MM.1S (cell line): ENCODE results near the gene KDSR.

ENCODE experiments used
- DNase-seq: peaks from one replicate; pipeline ENCODE4 v3.0.0-alpha.2; 2015
- H2AFZ ChIP-seq: fragments of 300-600 bp; sonication (generic); 2 replicates; pipeline ENCODE4 v1.6.0; 2016; ENCODE audit warnings: antibody characterized with exemption, low read length
- H3F3A ChIP-seq: fragments of 300-600 bp; sonication (generic); 2 replicates; pipeline ENCODE4 v1.6.1; 2016; ENCODE audit warnings: mild to moderate bottlenecking, antibody characterized with exemption, low read length, moderate library complexity, mixed read lengths; ENCODE audit not compliant: insufficient read depth
- H3K27ac ChIP-seq: fragments of 300-600 bp; sonication (generic); 2 replicates; pipeline ENCODE4 v1.5.1; 2016; ENCODE audit warnings: mild to moderate bottlenecking, low read length
- H3K27me3 ChIP-seq: fragments of 300-600 bp; sonication (generic); replicated peaks from 2 replicates; pipeline ENCODE4 v1.6.0; 2016; ENCODE audit warnings: low read length; ENCODE audit not compliant: insufficient read depth
- H3K36me3 ChIP-seq: fragments of 300-600 bp; sonication (generic); replicated peaks from 2 replicates; pipeline ENCODE4 v1.6.1; 2016; ENCODE audit warnings: mild to moderate bottlenecking, low read length, mixed read lengths; ENCODE audit not compliant: insufficient read depth
- H3K4me1 ChIP-seq: fragments of 300-600 bp; sonication (generic); 2 replicates; pipeline ENCODE4 v1.6.1; 2016; ENCODE audit warnings: low read length, mixed read lengths
- H3K4me2 ChIP-seq: fragments of 300-600 bp; sonication (generic); 2 replicates; pipeline ENCODE4 v1.6.0; 2016; ENCODE audit warnings: low read depth, low read length
- H3K4me3 ChIP-seq: fragments of 300-600 bp; sonication (generic); 2 replicates; pipeline ENCODE4 v1.5.1; 2016; ENCODE audit warnings: low read length, mixed read lengths
- H3K79me2 ChIP-seq: fragments of 300-600 bp; sonication (generic); 2 replicates; pipeline ENCODE4 v1.6.1; 2016; ENCODE audit warnings: mixed run types, low read length, mixed read lengths
- H3K9ac ChIP-seq: fragments of 300-600 bp; sonication (generic); 2 replicates; pipeline ENCODE4 v1.6.1; 2016; ENCODE audit warnings: low read length, mixed read lengths
- H3K9me2 ChIP-seq: fragments of 300-600 bp; sonication (generic); replicated peaks from 2 replicates; pipeline ENCODE4 v1.6.1; 2016; ENCODE audit warnings: mild to moderate bottlenecking, low read length, mixed read lengths; ENCODE audit not compliant: insufficient read depth
- H3K9me3 ChIP-seq: fragments of 300-600 bp; sonication (generic); replicated peaks from 2 replicates; pipeline ENCODE4 v1.6.1; 2016; ENCODE audit warnings: mild to moderate bottlenecking, low read length, mixed read lengths; ENCODE audit not compliant: insufficient read depth
- H4K20me1 ChIP-seq: fragments of 300-600 bp; sonication (generic); 2 replicates; pipeline ENCODE4 v1.6.1; 2016; ENCODE audit warnings: mild to moderate bottlenecking, low read length, moderate library complexity, mixed read lengths; ENCODE audit not compliant: insufficient read depth
- EZH2 ChIP-seq: fragments of 300-600 bp; sonication (generic); optimal IDR thresholded peaks from 2 replicates; pipeline ENCODE3; 2017; ENCODE audit warnings: low read depth, mild to moderate bottlenecking, antibody characterized with exemption, low read length, mixed read lengths
- EZH2phosphoT487 ChIP-seq: fragments of 300-600 bp; sonication (generic); IDR thresholded peaks from 2 replicates; pipeline ENCODE4 v1.6.1; 2018; ENCODE audit warnings: antibody characterized with exemption, low read length
- TF ChIP-seq, protein P1 (sequence below): fragments of 300-600 bp; sonication (generic); IDR thresholded peaks from 2 replicates; pipeline ENCODE4 v1.5.1; 2016; ENCODE audit warnings: antibody characterized with exemption, low read length, mixed read lengths

Gene KDSR

DNA sequence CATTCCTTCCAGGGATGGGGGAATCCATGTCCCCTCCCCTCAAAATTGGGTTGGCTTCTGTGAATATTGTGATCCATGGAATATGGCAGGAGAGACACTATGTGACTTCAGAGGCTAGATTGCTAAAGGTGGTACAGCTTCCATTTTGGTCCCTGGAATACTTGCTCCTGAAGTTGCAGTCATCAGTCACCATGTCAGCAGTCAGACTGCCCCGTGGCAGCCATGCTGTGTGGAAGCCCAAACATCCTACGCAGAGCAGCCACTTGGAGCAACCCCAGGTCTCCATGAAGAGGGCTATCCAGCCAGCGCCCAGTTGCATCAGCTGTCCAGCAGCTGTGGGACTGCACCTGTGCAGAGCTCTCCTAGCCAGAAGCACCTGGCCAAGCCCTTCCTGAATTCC is 15.8 kb upstream of the KDSR start:
- TF ChIP-seq, protein P1, sequence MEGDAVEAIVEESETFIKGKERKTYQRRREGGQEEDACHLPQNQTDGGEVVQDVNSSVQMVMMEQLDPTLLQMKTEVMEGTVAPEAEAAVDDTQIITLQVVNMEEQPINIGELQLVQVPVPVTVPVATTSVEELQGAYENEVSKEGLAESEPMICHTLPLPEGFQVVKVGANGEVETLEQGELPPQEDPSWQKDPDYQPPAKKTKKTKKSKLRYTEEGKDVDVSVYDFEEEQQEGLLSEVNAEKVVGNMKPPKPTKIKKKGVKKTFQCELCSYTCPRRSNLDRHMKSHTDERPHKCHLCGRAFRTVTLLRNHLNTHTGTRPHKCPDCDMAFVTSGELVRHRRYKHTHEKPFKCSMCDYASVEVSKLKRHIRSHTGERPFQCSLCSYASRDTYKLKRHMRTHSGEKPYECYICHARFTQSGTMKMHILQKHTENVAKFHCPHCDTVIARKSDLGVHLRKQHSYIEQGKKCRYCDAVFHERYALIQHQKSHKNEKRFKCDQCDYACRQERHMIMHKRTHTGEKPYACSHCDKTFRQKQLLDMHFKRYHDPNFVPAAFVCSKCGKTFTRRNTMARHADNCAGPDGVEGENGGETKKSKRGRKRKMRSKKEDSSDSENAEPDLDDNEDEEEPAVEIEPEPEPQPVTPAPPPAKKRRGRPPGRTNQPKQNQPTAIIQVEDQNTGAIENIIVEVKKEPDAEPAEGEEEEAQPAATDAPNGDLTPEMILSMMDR: no peak
- TF ChIP-seq EZH2phosphoT487 (no peak), EZH2 (no peak)
- Histone ChIP-seq H3K4me3 (no peak overlapping the region), H4K20me1 (no peaks in the 10 kb centered on the region), H3K9me2 (no peaks in the 10 kb centered on the region), H3K4me1 (no peaks in the 10 kb centered on the region), H3K79me2 (no peaks in the 10 kb centered on the region), H3F3A (no peaks in the 10 kb centered on the region), H3K27me3 (no peaks in the 10 kb centered on the region), H3K9me3 (no peaks in the 10 kb centered on the region), H3K4me2 (no peak overlapping the region), H2AFZ (no peak overlapping the region), H3K36me3 (no peaks in the 10 kb centered on the region), H3K27ac (no peak overlapping the region), H3K9ac (no peak overlapping the region)
- DNase-seq: no peak

DNA sequence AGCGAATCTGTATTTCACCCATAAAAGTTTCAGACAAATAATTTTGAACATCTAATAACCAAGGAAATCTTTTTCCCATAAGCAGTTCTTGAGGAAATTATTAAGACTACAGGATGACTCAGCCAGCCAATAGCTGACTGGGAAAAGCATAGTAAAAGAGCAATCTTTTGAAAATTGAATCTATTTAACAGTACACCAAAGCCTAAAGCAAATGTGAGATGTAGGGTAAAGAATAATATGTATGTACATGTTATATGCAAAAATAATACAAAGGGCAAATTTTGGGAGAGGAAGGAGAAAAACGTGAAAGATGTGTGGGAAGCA is 12.6 kb upstream of the KDSR start:
- H3F3A ChIP-seq: no peaks in the 10 kb centered on the region
- H3K79me2 ChIP-seq: no peaks in the 10 kb centered on the region
- no peaks in the 10 kb centered on the region for H4K20me1 ChIP-seq
- no peaks in the 10 kb centered on the region for H3K27me3 ChIP-seq
- H3K9me3 ChIP-seq: no peaks in the 10 kb centered on the region
- no peak overlapping the region for H3K4me3 ChIP-seq
- H3K4me1 ChIP-seq: no peaks in the 10 kb centered on the region
- H3K36me3 ChIP-seq: no peaks in the 10 kb centered on the region
- H3K4me2 ChIP-seq: 0 out of 2 replicates have a peak overlapping the region, but pooled peaks have one; percentile 28
- no peak overlapping the region for H3K9ac ChIP-seq
- no peak for DNase-seq
- no peaks in the 10 kb centered on the region for H3K9me2 ChIP-seq
- H3K27ac ChIP-seq: no peak overlapping the region
- TF ChIP-seq, protein P1: no peak
- H2AFZ ChIP-seq: no peak overlapping the region

DNA sequence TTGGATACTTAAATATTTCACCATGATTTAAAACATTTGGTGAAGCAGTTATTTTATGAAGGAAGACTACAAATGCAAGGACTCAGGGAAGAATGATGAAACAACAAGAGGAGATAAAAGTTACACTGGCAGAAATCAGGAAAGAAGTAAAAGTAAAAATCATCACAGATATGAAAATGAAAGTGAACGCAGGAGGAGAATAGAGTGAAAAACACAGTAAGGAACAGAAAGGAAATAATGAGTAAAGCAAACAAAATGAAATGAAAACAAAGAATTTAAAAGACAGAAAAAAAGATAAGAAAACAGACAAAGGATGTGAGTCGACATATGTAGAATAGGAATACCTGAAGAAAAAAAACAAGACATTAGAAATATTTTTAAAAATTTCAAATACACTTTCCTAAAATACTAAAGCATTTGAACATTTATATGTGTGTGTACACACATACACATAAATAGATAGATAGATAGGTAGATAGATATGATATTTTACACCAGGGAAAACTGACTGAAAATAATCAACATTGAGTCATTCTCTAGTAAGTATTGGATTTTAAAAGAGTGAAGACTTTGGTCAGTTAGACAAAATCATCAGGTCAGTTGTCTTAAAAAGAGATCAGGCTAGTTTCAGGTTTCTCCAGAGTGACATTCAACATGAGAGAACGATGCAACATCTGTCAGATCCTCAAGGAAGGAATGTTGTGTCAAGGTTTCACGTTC is 12.1 kb upstream of the KDSR start:
- Histone ChIP-seq H3K4me3 (no peak overlapping the region), H3K9ac (no peak overlapping the region), H3K9me2 (no peaks in the 10 kb centered on the region), H2AFZ (no peak overlapping the region), H4K20me1 (no peaks in the 10 kb centered on the region), H3K79me2 (no peaks in the 10 kb centered on the region), H3K4me1 (no peaks in the 10 kb centered on the region), H3K27ac (no peak overlapping the region), H3K27me3 (no peaks in the 10 kb centered on the region), H3K36me3 (no peaks in the 10 kb centered on the region), H3K9me3 (no peaks in the 10 kb centered on the region), H3F3A (no peaks in the 10 kb centered on the region), H3K4me2 (peak overlapping the region; percentile 28; the same call in 1 of the 2 replicates)
- peak; percentile 16 for DNase-seq
- TF ChIP-seq EZH2phosphoT487 (no peak), EZH2 (no peak)
- TF ChIP-seq, protein P1: no peak
